B cell (primary cell): ENCODE results near the gene NANOS3. TPM values are rescaled to one million over a fixed set of nuclear protein-coding genes. Genes with fewer than 3 reads are reported as not detected.
"Not testable (repeated sequence)": the region's sequence is repeated elsewhere in the genome, so short reads cannot be mapped to it uniquely, and the experiment has no call there.

Experiments
- ATAC-seq: fragments of 200-7000 bp; cut with Tn5 transposase; one replicate; pipeline ENCODE4 v1.10.0; 2021; ENCODE audit warnings: low read depth, mild to moderate bottlenecking, moderate number of reproducible peaks, moderate library complexity
- CTCF ChIA-PET: fragments of 350-600 bp; sonication (Branson Sonifier 250); formaldehyde crosslinking; loops from one replicate; lab custom pipeline; 2021; ENCODE audit warnings: antibody characterized with exemption, inconsistent platforms; lab: Charles Lee
- POLR2A ChIA-PET: fragments of 350-600 bp; sonication (Branson Sonifier 250); formaldehyde crosslinking; loops from one replicate; lab custom pipeline; 2021; ENCODE audit warnings: antibody characterized with exemption; lab: Charles Lee
- DNase-seq: peaks from one replicate; pipeline ENCODE4 v3.0.0; 2013
- H2AFZ ChIP-seq: 2 replicates; pipeline ENCODE4 v1.6.1; 2012; ENCODE audit warnings: mild to moderate bottlenecking, low read depth, low read length; ENCODE audit not compliant: insufficient read depth, poor library complexity, severe bottlenecking
- H3K27ac ChIP-seq, 2 donors: 1 replicate in 1 of 2; 2 replicates in 1 of 2; pipeline ENCODE4 v1.5.1; 2012 to 2013; ENCODE audit warnings: low read length in 2 of 2, mild to moderate bottlenecking in 2 of 2, moderate library complexity in 1 of 2
- H3K27me3 ChIP-seq, 4 experiments: fragments of 200-600 bp in 1 of 4; sonication (generic) in 1 of 4; replicated peaks in 1 of 4; 1 replicate in 2 of 4; 2 replicates in 2 of 4; pipeline versions ENCODE4 v1.6.1 to v1.7.0; 2013 to 2016; ENCODE audit warnings: low read length in 3 of 4, mild to moderate bottlenecking in 2 of 4, mixed read lengths in 1 of 4, moderate library complexity in 1 of 4; ENCODE audit not compliant: insufficient read depth in 4 of 4, control insufficient read depth in 3 of 4; ENCODE audit errors: control extremely low read depth in 1 of 4
- H3K36me3 ChIP-seq, 2 experiments: replicated peaks in 1 of 2; 1 replicate in 1 of 2; 2 replicates in 1 of 2; pipeline versions ENCODE4 v1.6.1 to v1.7.1; 2013; ENCODE audit warnings: low read length in 1 of 2; ENCODE audit not compliant: insufficient read depth in 2 of 2, control insufficient read depth in 1 of 2; ENCODE audit errors: control extremely low read depth in 1 of 2, extremely low read depth in 1 of 2
- H3K4me1 ChIP-seq, 2 donors: fragments of 200-600 bp in 1 of 2; sonication (generic) in 1 of 2; 1 replicate in 1 of 2; 2 replicates in 1 of 2; pipeline versions ENCODE4 v1.5.1 to v1.6.1; 2013 to 2017; ENCODE audit warnings: low read length in 2 of 2; ENCODE audit not compliant: control insufficient read depth in 2 of 2, insufficient read depth in 2 of 2
- H3K4me2 ChIP-seq: replicated peaks from 2 replicates; pipeline ENCODE3; 2012; ENCODE audit warnings: mild to moderate bottlenecking, low read depth, low read length; ENCODE audit not compliant: poor library complexity, severe bottlenecking
- H3K4me3 ChIP-seq, 5 experiments: fragments of 200-600 bp in 1 of 5; sonication (generic) in 1 of 5; 1 replicate in 3 of 5; 2 replicates in 2 of 5; pipeline versions ENCODE4 v1.5.1 to v1.7.0; 2011 to 2016; ENCODE audit warnings: low read length in 4 of 5, mild to moderate bottlenecking in 4 of 5, low read depth in 2 of 5, control low read depth in 1 of 5, moderate library complexity in 1 of 5; ENCODE audit not compliant: insufficient read depth in 1 of 5; ENCODE audit errors: control extremely low read depth in 1 of 5, extremely low read depth in 1 of 5
- H3K79me2 ChIP-seq: fragments of 200-600 bp; sonication (generic); one replicate; pipeline ENCODE4 v1.6.0; 2016; ENCODE audit warnings: low read length; ENCODE audit not compliant: control insufficient read depth, insufficient read depth
- H3K9ac ChIP-seq: fragments of 200-600 bp; sonication (generic); 2 replicates; pipeline ENCODE4 v1.6.1; 2017; ENCODE audit warnings: mild to moderate bottlenecking, low read length, moderate library complexity
- H3K9me3 ChIP-seq, 3 donors: one replicate each; pipeline versions ENCODE4 v1.6.1 to v1.7.1; 2013; ENCODE audit warnings: low read length in 2 of 3; ENCODE audit not compliant: control insufficient read depth in 2 of 3, insufficient read depth in 1 of 3; ENCODE audit errors: control extremely low read depth in 1 of 3
- H4K20me1 ChIP-seq: 2 replicates; pipeline ENCODE4 v1.6.0; 2012; ENCODE audit warnings: mild to moderate bottlenecking, low read length; ENCODE audit not compliant: insufficient read depth, control insufficient read depth, poor library complexity, severe bottlenecking
- H3K27ac Mint-ChIP-seq: one replicate; pipeline ENCODE4 v1.8.0; 2021; ENCODE audit warnings: mixed read lengths
- H3K27me3 Mint-ChIP-seq: one replicate; pipeline ENCODE4 v1.8.0; 2021; ENCODE audit warnings: mixed read lengths
- H3K4me1 Mint-ChIP-seq: one replicate; pipeline ENCODE4 v1.8.0; 2021; ENCODE audit warnings: mixed read lengths
- H3K4me3 Mint-ChIP-seq: one replicate; pipeline ENCODE4 v1.8.0; 2021; ENCODE audit warnings: mixed read lengths
- H3K9me3 Mint-ChIP-seq: one replicate; pipeline ENCODE4 v1.8.0; 2022; ENCODE audit warnings: mixed read lengths; ENCODE audit not compliant: insufficient read depth
- CTCF ChIP-seq: fragments of 200-600 bp; IDR thresholded peaks from one replicate; pipeline ENCODE4 v1.8.0; 2022; ENCODE audit warnings: antibody characterized with exemption, mild to moderate bottlenecking
- EZH2 ChIP-seq: IDR thresholded peaks from 2 replicates; pipeline ENCODE4 v1.6.1; 2012; ENCODE audit warnings: borderline replicate concordance, low read depth, mild to moderate bottlenecking, moderate library complexity, low read length; ENCODE audit not compliant: insufficient read depth, poor library complexity, severe bottlenecking
- WGBS: methylation state at CpG from one replicate; pipeline ENCODE4 v1.1.5; 2013; ENCODE audit warnings: missing lambda C conversion rate; ENCODE audit not compliant: insufficient coverage; 5-methylcytosine and 5-hydroxymethylcytosine counted together
- intact Hi-C: fragments of 100-400 bp; cut with micrococcal nuclease; formaldehyde crosslinking; loops from one replicate; pipeline ENCODE4 v1.10.0; 2022
- polyA plus RNA-seq: library from polyadenylated mRNA; depleted of rRNA; stranded (reverse); fragments of >200 nt; gene quantifications from 2 replicates; pipeline ENCODE4 v1.2.3, GENCODE V29; 2012
- total RNA-seq, 2 donors: library from RNA; stranded (reverse); fragments of 120-200 nt in 1 of 2; gene quantifications; 1 replicate in 1 of 2; 2 replicates in 1 of 2; pipeline versions ENCODE4 v1.2.3 to v1.2.4, GENCODE V29; 2013 to 2022

NANOS3 gene
- total and polyA plus RNA-seq, 2 donors (not counting 1 experiment from before 2014, with no cell fraction given) = 0.49 TPM; not detected in 1

- H3K4me3 ChIP-seq, H3K9me3 Mint-ChIP-seq, H3K4me2 ChIP-seq, DNase-seq, H3K27me3 ChIP-seq, H3K27ac Mint-ChIP-seq, H2AFZ ChIP-seq, H3K4me1 Mint-ChIP-seq, H3K79me2 ChIP-seq, POLR2A ChIA-PET, H3K27me3 Mint-ChIP-seq, H4K20me1 ChIP-seq, H3K27ac ChIP-seq, ATAC-seq, H3K4me3 Mint-ChIP-seq, H3K9ac ChIP-seq, intact Hi-C loops, H3K4me1 ChIP-seq: not testable (repeated sequence)
- Histone ChIP-seq H3K36me3 (peaks cover 0 to 39% of the 10 kb centered on the region in 2 experiments), H3K9me3 (peaks cover 0 to 14% (median 5%) of the 10 kb centered on the region in 3 donors)
- 98% methylated on average over 5 of the region's 6 CpGs for WGBS
- CTCF ChIA-PET = interaction anchor here (0.6 kb wide), 1 partner anchor 945 kb away, joined by 3 read pairs; no protein-coding TSS in a partner anchor
These were observed 45.2 kb downstream of the NANOS3 start for GRCh38 chr19:13922118-13922517.

GRCh38 chr19:13923194-13923987, 46.5 kb downstream of the NANOS3 start:
- H4K20me1 ChIP-seq = no peaks in the 10 kb centered on the region
- TF ChIP-seq EZH2 (no peak), CTCF (no peak)
- DNase-seq (no peak), ATAC-seq (no peak)
- no peak overlapping the region for H2AFZ ChIP-seq
- no peak overlapping the region for H3K27ac ChIP-seq
- H3K9ac ChIP-seq = no peak overlapping the region
- 94% methylated on average over 28 of the region's 28 CpGs for WGBS
- Mint-ChIP-seq H3K4me1 (no peaks in the 10 kb centered on the region), H3K27me3 (no peaks in the 10 kb centered on the region), H3K4me3 (no peak overlapping the region), H3K27ac (no peak overlapping the region), H3K9me3 (no peaks in the 10 kb centered on the region)
- intact Hi-C loops = no loop called here
- H3K79me2 ChIP-seq = no peaks in the 10 kb centered on the region
- H3K4me2 ChIP-seq = no peak overlapping the region
- H3K4me3 ChIP-seq = no peak overlapping the region
- no peaks in the 10 kb centered on the region for H3K27me3 ChIP-seq
- no peaks in the 10 kb centered on the region for H3K4me1 ChIP-seq
- H3K36me3 ChIP-seq = peaks cover 2 to 38% of the 10 kb centered on the region in 2 experiments
- ChIA-PET POLR2A (interaction anchor here (0.5 to 0.7 kb wide), 2 partner anchors 11 to 113 kb away, joined by 4 to 6 read pairs; no protein-coding TSS in a partner anchor), CTCF (interaction anchor here (0.5 to 0.6 kb wide), 2 partner anchors 61 to 645 kb away, joined by 3 read pairs; no protein-coding TSS in a partner anchor)
- peaks cover 0 to 14% (median 5%) of the 10 kb centered on the region in 3 donors for H3K9me3 ChIP-seq
